Osteoblast (primary cell): ENCODE results near the gene FXYD2. TPM values are rescaled to one million over a fixed set of nuclear protein-coding genes. Genes with fewer than 3 reads are reported as not detected.

Experiments used
- DNase-seq: peaks from one replicate; pipeline ENCODE4 v3.0.0; 2011; ENCODE audit warnings: low spot score, mixed read lengths; ENCODE audit not compliant: insufficient read length; ENCODE audit errors: missing footprints
- H2AFZ ChIP-seq: 2 replicates; pipeline ENCODE4 v1.6.0; 2011; ENCODE audit warnings: mild to moderate bottlenecking, low read length
- H3K27ac ChIP-seq: 2 replicates; pipeline ENCODE4 v1.5.1; 2011; ENCODE audit warnings: mild to moderate bottlenecking, low read depth, low read length, moderate library complexity
- H3K27me3 ChIP-seq: 2 replicates; pipeline ENCODE4 v1.6.0; 2012; ENCODE audit warnings: mild to moderate bottlenecking, control low read depth, inconsistent platforms, low read length, moderate library complexity; ENCODE audit not compliant: insufficient read depth
- H3K36me3 ChIP-seq: 2 replicates; pipeline ENCODE4 v1.5.1; 2011; ENCODE audit warnings: mild to moderate bottlenecking, low read length, control low read depth, moderate library complexity; ENCODE audit not compliant: insufficient read depth
- H3K4me1 ChIP-seq: 2 replicates; pipeline ENCODE4 v1.5.1; 2011; ENCODE audit warnings: mild to moderate bottlenecking, low read length, control low read depth, moderate library complexity; ENCODE audit not compliant: insufficient read depth
- H3K4me2 ChIP-seq: 2 replicates; pipeline ENCODE4 v1.6.0; 2011; ENCODE audit warnings: mild to moderate bottlenecking, low read length; ENCODE audit not compliant: insufficient read depth
- H3K4me3 ChIP-seq: fragments of 200-600 bp; sonication (generic); 3 replicates; pipeline ENCODE4 v1.5.1; 2012; ENCODE audit warnings: mild to moderate bottlenecking, low read length, inconsistent platforms; ENCODE audit not compliant: insufficient read depth
- H3K79me2 ChIP-seq: 2 replicates; pipeline ENCODE4 v1.6.0; 2012; ENCODE audit warnings: mild to moderate bottlenecking, low read length, control low read depth, inconsistent platforms; ENCODE audit not compliant: insufficient read depth
- H3K9me3 ChIP-seq: 2 replicates; pipeline ENCODE4 v1.5.1; 2011; ENCODE audit warnings: low read depth, low read length, control low read depth
- H4K20me1 ChIP-seq: 2 replicates; pipeline ENCODE4 v1.6.0; 2012; ENCODE audit warnings: mild to moderate bottlenecking, low read length, control low read depth; ENCODE audit not compliant: insufficient read depth
- total RNA-seq: library from RNA; depleted of rRNA; stranded (reverse); fragments of >200 nt; gene quantifications from 2 replicates; pipeline ENCODE4 v1.2.3, GENCODE V29; 2012
- TF ChIP-seq, protein P1 (sequence below): IDR thresholded peaks from 2 replicates; pipeline ENCODE4 v1.5.1; 2011; ENCODE audit warnings: mild to moderate bottlenecking, low read depth, low read length, moderate library complexity; ENCODE audit errors: extremely low read depth

The FXYD2 gene
- total RNA-seq, 1 donor = not detected

DNA sequence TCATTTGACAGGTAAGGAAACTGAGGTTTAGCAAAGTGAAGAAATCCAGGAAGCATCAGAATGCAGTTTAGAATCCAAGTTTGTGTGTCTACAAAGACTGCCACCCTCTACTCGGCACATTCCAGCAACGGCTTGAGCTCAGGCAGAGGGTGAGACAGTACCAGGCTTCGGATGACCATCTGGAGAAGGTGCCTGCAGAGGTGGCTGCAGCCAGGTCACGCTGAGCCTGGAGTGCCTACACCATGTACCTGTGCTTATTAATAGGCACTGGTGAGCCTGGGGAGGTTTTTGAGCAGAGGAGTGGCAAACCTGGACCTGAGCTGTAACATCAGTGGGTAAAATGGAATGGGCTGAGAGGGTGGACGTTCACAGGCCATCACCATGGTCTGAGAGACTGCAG, 47.2 kb upstream of the FXYD2 start:
- DNase-seq = no peak
- Histone ChIP-seq H3K4me1 (no peaks in the 10 kb centered on the region), H3K4me2 (no peak overlapping the region), H3K27ac (no peak overlapping the region), H3K9me3 (no peaks in the 10 kb centered on the region), H3K4me3 (no peak overlapping the region), H2AFZ (no peak overlapping the region), H4K20me1 (no peaks in the 10 kb centered on the region), H3K27me3 (peaks cover 28% of the 10 kb centered on the region), H3K79me2 (no peaks in the 10 kb centered on the region), H3K36me3 (no peaks in the 10 kb centered on the region)
- TF ChIP-seq, protein P1, sequence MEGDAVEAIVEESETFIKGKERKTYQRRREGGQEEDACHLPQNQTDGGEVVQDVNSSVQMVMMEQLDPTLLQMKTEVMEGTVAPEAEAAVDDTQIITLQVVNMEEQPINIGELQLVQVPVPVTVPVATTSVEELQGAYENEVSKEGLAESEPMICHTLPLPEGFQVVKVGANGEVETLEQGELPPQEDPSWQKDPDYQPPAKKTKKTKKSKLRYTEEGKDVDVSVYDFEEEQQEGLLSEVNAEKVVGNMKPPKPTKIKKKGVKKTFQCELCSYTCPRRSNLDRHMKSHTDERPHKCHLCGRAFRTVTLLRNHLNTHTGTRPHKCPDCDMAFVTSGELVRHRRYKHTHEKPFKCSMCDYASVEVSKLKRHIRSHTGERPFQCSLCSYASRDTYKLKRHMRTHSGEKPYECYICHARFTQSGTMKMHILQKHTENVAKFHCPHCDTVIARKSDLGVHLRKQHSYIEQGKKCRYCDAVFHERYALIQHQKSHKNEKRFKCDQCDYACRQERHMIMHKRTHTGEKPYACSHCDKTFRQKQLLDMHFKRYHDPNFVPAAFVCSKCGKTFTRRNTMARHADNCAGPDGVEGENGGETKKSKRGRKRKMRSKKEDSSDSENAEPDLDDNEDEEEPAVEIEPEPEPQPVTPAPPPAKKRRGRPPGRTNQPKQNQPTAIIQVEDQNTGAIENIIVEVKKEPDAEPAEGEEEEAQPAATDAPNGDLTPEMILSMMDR = no peak

DNA sequence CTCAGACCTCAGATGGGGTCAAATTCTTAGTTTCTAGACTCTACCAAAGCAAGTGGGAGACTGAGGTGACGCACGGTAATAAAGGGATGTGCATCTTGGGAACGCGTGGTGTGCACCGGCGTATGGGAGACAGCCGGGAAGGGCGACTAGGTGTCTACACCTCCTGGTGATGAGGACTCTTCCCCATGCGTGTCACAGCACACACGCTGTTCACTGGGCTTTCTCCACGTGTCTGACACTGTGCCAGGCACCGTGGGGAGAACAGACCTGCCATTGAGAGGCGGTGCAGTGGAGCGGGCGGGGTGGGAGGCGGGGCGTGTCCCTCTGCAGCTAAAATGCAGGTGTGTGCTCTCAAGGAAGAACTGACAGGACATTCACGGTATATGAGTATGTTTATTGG, 46.6 kb upstream of the FXYD2 start:
- H3K79me2 ChIP-seq = no peaks in the 10 kb centered on the region
- no peak overlapping the region for H2AFZ ChIP-seq
- TF ChIP-seq, protein P1 = no peak
- H3K4me1 ChIP-seq = no peaks in the 10 kb centered on the region
- H3K4me2 ChIP-seq = no peak overlapping the region
- no peak overlapping the region for H3K27ac ChIP-seq
- H3K27me3 ChIP-seq = peaks cover 23% of the 10 kb centered on the region
- no peaks in the 10 kb centered on the region for H3K9me3 ChIP-seq
- no peak overlapping the region for H3K4me3 ChIP-seq
- H4K20me1 ChIP-seq = no peaks in the 10 kb centered on the region
- no peak for DNase-seq
- H3K36me3 ChIP-seq = no peaks in the 10 kb centered on the region

DNA sequence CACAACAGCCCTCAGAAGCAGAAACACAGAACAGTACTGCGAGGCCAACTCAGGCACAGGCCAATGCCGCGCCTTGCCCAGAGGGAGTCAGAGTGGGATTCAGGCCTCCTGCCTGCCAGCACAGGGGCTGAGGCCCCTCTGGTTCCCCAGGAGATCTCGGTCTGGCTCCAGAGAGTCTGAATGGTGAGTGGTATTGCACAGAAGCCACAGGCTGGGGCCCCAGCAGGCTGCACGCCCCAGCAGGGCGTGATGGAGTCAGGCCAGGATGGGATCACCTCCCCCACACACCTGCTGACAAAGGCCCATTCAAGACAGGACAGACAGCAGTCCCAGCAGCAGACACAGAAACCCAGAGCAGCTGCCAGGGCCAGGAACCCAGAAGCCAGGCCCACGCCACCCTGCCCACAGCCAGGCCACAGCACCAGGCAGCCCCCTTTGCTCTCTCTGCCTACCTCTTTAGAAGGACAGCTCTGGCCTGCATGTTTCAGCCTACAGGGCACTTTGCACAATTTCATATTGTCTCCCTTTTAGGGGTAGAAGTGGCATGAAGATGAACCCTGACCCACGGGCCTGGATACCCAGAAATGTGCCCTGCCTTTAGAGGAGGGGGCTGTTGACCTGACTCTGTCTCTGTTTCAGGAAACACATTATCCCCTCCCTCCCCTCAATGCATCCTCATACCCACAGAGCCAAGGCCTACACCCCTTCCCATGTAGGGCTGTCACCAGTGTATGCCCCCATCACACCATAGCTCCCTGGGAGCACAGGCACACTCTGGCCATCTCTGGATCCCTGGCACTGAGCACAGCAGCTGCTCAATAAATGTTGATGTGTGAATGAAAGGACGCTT, 45.8 kb upstream of the FXYD2 start:
- no peak overlapping the region for H2AFZ ChIP-seq
- no peak for DNase-seq
- no peak overlapping the region for H3K4me2 ChIP-seq
- H3K9me3 ChIP-seq = no peaks in the 10 kb centered on the region
- H3K27me3 ChIP-seq = peaks cover 16% of the 10 kb centered on the region
- no peak overlapping the region for H3K4me3 ChIP-seq
- no peaks in the 10 kb centered on the region for H4K20me1 ChIP-seq
- H3K27ac ChIP-seq = no peak overlapping the region
- TF ChIP-seq, protein P1 = no peak
- no peaks in the 10 kb centered on the region for H3K36me3 ChIP-seq
- H3K4me1 ChIP-seq = no peaks in the 10 kb centered on the region
- no peaks in the 10 kb centered on the region for H3K79me2 ChIP-seq

DNA sequence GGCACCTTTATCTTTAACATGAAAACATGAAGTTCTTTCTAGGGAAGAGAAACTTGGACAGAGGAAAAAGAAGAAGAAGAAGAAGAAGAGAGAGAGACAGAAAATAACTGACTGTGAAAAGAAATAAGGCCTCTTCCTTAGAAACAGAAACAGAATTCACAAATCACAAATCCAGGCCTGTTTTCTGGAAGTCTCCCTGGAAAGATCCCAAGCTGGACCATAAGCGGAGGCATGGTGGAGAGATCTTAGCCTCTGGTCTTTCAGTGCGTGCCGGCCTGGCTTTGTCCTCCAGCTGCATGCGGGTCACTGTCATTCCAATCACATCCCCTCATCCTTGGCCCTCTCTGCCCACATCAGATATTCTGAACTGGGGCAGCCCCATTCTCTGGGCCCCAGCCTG, 45.1 kb upstream of the FXYD2 start:
- H3K36me3 ChIP-seq = no peaks in the 10 kb centered on the region

More for the DNA sequence above, 45.1 kb upstream of the FXYD2 start:
- no peaks in the 10 kb centered on the region for H4K20me1 ChIP-seq
- H3K4me1 ChIP-seq = no peaks in the 10 kb centered on the region
- no peak overlapping the region for H3K4me2 ChIP-seq
- H3K79me2 ChIP-seq = no peaks in the 10 kb centered on the region
- no peak overlapping the region for H3K4me3 ChIP-seq
- TF ChIP-seq, protein P1 = no peak
- H3K9me3 ChIP-seq = no peaks in the 10 kb centered on the region
- H3K27me3 ChIP-seq = peaks cover 12% of the 10 kb centered on the region
- no peak for DNase-seq
- no peak overlapping the region for H3K27ac ChIP-seq
- H2AFZ ChIP-seq = no peak overlapping the region
